K562 (cell line): Measurements from ENCODE around the gene PDCD1. TPM values are rescaled to one million over a fixed set of nuclear protein-coding genes. Genes with fewer than 3 reads are reported as not detected.

Source experiments
- CAMTA2 ChIP-seq: fragments of 250-450 bp; sonication (Bioruptor Pico); conservative IDR thresholded peaks from 2 replicates; pipeline ENCODE4 v1.5.1; 2022
- CCNT2 ChIP-seq: IDR thresholded peaks from 2 replicates; pipeline ENCODE4 v1.6.1; 2011; ENCODE audit warnings: borderline replicate concordance, low read depth, mild to moderate bottlenecking, moderate library complexity, mixed read lengths, low read length; ENCODE audit not compliant: insufficient read length; ENCODE audit errors: extremely low read depth
- RHOXF2B ChIP-seq: fragments of 250-450 bp; sonication (Bioruptor Pico); conservative IDR thresholded peaks from 2 replicates; pipeline ENCODE4 v1.5.1; 2021
- ZNF41 ChIP-seq: fragments of 250-450 bp; sonication (Bioruptor Pico); conservative IDR thresholded peaks from 2 replicates; pipeline ENCODE4 v1.4.0; 2020; ENCODE audit warnings: mild to moderate bottlenecking
- polyA plus RNA-seq, 8 experiments: library from polyadenylated mRNA; depleted of rRNA in 4 of 8; stranded (reverse) in 5 of 8; unstranded in 3 of 8; fragments of >200 nt; fragmentation: Nextera tagmentation in 2 of 8; fragmentation: Illumina TruSeq in 1 of 8; extraction: Ambion mirVana in 2 of 8; extraction: Trizol in 1 of 8; gene quantifications; 2 replicates each; pipeline versions ENCODE4 v1.2.1 to v1.2.3, GENCODE V29; 2011 to 2014; ENCODE audit warnings: inconsistent platforms in 1 of 8, missing spikeins in 1 of 8
- total RNA-seq, 7 experiments: library from RNA; depleted of rRNA in 6 of 7; stranded (reverse); fragments of >200 nt in 6 of 7; fragmentation: Illumina TruSeq in 2 of 7; extraction: Trizol in 2 of 7; gene quantifications; 2 replicates each; pipeline versions ENCODE4 v1.2.1 to v1.2.3, GENCODE V29; 2011 to 2021; ENCODE audit warnings: low replicate concordance in 1 of 7
- TF ChIP-seq, protein P1 (sequence below): fragments of 200-800 bp; sonication (Bioruptor generic); IDR thresholded peaks from 2 replicates; pipeline ENCODE4 v1.6.1; 2017; ENCODE audit warnings: missing genetic modification characterization, missing compliant biosample characterization
- TF ChIP-seq, protein P2 (sequence below), 2 experiments: fragments of 450-650 bp; formaldehyde crosslinking in 1 of 2; IDR thresholded peaks; 2 replicates each; pipeline versions ENCODE4 v1.4.0 to v1.6.1; 2014 to 2020; ENCODE audit warnings: mild to moderate bottlenecking in 2 of 2, borderline replicate concordance in 1 of 2, low read depth in 1 of 2
- TF ChIP-seq, protein P3 (sequence below): fragments of 450-650 bp; IDR thresholded peaks from 2 replicates; pipeline ENCODE4 v1.6.1; 2016; ENCODE audit warnings: mild to moderate bottlenecking

Gene PDCD1
- total and polyA plus RNA-seq, 9 of the 15 experiments (the other 6 are each of a cell fraction or from before 2014, with no cell fraction given): 0.15 to 2.5 (median 1.0) TPM; not detected in 2

DNA sequence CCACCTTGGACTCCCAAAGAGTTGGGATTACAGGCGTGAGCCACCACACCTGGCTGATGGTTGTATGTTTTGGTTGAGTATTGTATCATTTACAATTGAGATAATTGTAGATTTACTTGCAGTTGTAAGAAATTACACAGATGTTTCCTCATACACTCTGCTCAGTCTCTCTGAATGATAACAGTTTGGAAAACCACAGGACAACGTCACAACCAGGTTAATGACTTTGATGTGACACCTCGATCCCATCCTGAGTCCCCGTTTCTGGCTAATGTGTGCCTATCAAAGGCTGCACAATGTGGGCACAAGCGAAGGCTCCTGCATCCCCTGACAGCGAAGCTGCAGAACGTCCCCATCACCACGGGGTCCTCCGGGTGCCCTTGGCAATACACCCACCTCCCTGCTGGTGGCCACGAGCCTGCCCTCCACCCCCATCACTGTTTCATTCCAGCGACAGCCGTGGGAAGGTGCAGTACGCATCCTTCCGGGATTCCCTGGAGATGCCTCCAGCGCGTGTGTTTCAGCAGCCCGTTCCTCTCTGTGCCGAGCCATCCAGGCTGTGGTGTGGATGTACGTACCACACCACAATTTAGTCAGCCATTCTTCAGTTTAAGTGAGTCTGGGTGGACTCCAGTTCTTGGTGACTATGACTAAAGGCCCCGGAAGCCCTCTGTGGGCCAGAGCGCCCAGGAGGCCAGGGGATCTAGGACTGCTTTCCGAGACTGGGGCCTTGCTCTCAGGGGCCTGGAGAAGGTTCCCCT lies 4.3 kb upstream of the PDCD1 start (continued):
- TF ChIP-seq, protein P1, sequence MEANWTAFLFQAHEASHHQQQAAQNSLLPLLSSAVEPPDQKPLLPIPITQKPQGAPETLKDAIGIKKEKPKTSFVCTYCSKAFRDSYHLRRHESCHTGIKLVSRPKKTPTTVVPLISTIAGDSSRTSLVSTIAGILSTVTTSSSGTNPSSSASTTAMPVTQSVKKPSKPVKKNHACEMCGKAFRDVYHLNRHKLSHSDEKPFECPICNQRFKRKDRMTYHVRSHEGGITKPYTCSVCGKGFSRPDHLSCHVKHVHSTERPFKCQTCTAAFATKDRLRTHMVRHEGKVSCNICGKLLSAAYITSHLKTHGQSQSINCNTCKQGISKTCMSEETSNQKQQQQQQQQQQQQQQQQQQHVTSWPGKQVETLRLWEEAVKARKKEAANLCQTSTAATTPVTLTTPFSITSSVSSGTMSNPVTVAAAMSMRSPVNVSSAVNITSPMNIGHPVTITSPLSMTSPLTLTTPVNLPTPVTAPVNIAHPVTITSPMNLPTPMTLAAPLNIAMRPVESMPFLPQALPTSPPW (CRISPR knock-in tag): no peak
- no peak for TF ChIP-seq CAMTA2
- no peak for TF ChIP-seq RHOXF2B (CRISPR knock-in tag)
- TF ChIP-seq ZNF41: no peak
- TF ChIP-seq, protein P2, sequence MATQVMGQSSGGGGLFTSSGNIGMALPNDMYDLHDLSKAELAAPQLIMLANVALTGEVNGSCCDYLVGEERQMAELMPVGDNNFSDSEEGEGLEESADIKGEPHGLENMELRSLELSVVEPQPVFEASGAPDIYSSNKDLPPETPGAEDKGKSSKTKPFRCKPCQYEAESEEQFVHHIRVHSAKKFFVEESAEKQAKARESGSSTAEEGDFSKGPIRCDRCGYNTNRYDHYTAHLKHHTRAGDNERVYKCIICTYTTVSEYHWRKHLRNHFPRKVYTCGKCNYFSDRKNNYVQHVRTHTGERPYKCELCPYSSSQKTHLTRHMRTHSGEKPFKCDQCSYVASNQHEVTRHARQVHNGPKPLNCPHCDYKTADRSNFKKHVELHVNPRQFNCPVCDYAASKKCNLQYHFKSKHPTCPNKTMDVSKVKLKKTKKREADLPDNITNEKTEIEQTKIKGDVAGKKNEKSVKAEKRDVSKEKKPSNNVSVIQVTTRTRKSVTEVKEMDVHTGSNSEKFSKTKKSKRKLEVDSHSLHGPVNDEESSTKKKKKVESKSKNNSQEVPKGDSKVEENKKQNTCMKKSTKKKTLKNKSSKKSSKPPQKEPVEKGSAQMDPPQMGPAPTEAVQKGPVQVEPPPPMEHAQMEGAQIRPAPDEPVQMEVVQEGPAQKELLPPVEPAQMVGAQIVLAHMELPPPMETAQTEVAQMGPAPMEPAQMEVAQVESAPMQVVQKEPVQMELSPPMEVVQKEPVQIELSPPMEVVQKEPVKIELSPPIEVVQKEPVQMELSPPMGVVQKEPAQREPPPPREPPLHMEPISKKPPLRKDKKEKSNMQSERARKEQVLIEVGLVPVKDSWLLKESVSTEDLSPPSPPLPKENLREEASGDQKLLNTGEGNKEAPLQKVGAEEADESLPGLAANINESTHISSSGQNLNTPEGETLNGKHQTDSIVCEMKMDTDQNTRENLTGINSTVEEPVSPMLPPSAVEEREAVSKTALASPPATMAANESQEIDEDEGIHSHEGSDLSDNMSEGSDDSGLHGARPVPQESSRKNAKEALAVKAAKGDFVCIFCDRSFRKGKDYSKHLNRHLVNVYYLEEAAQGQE (IDR thresholded peaks at IDR 0.05; ENCODE audit: borderline replicate concordance): no peak
- TF ChIP-seq, protein P2 (CRISPR knock-in tag; IDR thresholded peaks at IDR 0.05; ENCODE audit: low read depth): no peak
- no peak for TF ChIP-seq CCNT2
- TF ChIP-seq, protein P3, sequence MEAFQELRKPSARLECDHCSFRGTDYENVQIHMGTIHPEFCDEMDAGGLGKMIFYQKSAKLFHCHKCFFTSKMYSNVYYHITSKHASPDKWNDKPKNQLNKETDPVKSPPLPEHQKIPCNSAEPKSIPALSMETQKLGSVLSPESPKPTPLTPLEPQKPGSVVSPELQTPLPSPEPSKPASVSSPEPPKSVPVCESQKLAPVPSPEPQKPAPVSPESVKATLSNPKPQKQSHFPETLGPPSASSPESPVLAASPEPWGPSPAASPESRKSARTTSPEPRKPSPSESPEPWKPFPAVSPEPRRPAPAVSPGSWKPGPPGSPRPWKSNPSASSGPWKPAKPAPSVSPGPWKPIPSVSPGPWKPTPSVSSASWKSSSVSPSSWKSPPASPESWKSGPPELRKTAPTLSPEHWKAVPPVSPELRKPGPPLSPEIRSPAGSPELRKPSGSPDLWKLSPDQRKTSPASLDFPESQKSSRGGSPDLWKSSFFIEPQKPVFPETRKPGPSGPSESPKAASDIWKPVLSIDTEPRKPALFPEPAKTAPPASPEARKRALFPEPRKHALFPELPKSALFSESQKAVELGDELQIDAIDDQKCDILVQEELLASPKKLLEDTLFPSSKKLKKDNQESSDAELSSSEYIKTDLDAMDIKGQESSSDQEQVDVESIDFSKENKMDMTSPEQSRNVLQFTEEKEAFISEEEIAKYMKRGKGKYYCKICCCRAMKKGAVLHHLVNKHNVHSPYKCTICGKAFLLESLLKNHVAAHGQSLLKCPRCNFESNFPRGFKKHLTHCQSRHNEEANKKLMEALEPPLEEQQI: no peak
